ENCODE measurements around the gene BHLHA15.

DNA sequence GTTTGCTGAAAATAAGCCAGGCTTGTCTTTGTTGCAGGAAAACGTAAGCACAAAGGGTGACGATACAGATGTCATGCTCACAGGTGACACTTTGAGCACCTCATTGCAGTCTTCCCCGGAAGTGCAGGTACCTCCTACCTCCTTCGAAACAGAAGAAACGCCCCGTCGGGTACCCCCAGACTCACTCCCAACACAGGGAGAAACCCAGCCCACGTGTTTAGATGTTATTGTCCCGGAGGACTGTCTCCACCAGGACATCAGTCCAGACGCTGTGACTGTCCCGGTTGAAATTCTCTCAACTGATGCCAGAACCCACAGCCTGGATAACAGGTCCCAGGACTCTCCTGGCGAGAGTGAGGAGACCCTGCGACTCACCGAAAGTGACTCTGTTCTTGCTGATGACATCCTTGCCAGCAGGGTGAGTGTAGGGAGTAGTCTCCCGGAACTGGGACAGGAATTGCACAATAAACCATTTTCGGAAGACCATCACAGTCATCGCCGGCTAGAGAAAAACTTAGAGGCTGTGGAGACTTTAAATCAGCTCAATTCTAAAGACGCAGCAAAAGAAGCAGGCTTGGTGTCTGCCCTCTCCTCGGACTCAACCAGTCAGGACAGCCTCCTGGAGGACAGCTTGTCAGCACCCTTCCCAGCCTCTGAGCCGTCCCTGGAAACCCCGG lies 18.3 kb upstream of the BHLHA15 start:
- TF ChIP-seq, protein P1, sequence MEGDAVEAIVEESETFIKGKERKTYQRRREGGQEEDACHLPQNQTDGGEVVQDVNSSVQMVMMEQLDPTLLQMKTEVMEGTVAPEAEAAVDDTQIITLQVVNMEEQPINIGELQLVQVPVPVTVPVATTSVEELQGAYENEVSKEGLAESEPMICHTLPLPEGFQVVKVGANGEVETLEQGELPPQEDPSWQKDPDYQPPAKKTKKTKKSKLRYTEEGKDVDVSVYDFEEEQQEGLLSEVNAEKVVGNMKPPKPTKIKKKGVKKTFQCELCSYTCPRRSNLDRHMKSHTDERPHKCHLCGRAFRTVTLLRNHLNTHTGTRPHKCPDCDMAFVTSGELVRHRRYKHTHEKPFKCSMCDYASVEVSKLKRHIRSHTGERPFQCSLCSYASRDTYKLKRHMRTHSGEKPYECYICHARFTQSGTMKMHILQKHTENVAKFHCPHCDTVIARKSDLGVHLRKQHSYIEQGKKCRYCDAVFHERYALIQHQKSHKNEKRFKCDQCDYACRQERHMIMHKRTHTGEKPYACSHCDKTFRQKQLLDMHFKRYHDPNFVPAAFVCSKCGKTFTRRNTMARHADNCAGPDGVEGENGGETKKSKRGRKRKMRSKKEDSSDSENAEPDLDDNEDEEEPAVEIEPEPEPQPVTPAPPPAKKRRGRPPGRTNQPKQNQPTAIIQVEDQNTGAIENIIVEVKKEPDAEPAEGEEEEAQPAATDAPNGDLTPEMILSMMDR (IDR thresholded peaks at IDR 0.05) = no peak
- no peak for TF ChIP-seq POLR2A (IDR thresholded peaks at IDR 0.05)
- TF ChIP-seq POLR2AphosphoS5 (IDR thresholded peaks at IDR 0.05) = no peak

All from gastroesophageal sphincter (tissue), 3 donors.